DND-41 (cell line): ENCODE data around the gene BTBD7.
A peak's percentile ranks its signal among the peaks of the same experiment; 100 is the strongest.

ENCODE experiments used
- ATAC-seq: fragments of 200-7000 bp; cut with Tn5 transposase; 3 replicates; pipeline ENCODE4 v1.9.1; 2021; ENCODE audit warnings: low read depth; ENCODE audit not compliant: insufficient read depth
- DNase-seq: peaks from one replicate; pipeline ENCODE4 v3.0.0-alpha.2; 2020
- H2AFZ ChIP-seq: 2 replicates; pipeline ENCODE4 v1.6.0; 2012; ENCODE audit warnings: low read depth, low read length
- H3K27ac ChIP-seq: 2 replicates; pipeline ENCODE4 v1.5.1; 2012; ENCODE audit warnings: low read length, inconsistent platforms
- H3K27me3 ChIP-seq: fragments of 200-600 bp; sonication (generic); 2 replicates; pipeline ENCODE4 v1.6.0; 2012; ENCODE audit warnings: low read length, mild to moderate bottlenecking, inconsistent platforms; ENCODE audit not compliant: insufficient read depth, poor library complexity
- H3K36me3 ChIP-seq: 2 replicates; pipeline ENCODE4 v1.5.1; 2012; ENCODE audit warnings: low read length, inconsistent platforms; ENCODE audit not compliant: insufficient read depth
- H3K4me1 ChIP-seq: 2 replicates; pipeline ENCODE4 v1.5.1; 2012; ENCODE audit warnings: mild to moderate bottlenecking, low read length; ENCODE audit not compliant: insufficient read depth
- H3K4me2 ChIP-seq: 2 replicates; pipeline ENCODE4 v1.6.0; 2012; ENCODE audit warnings: mild to moderate bottlenecking, moderate library complexity, low read length, inconsistent platforms; ENCODE audit not compliant: insufficient read depth
- H3K4me3 ChIP-seq, 2 experiments: fragments of 200-600 bp in 1 of 2; shearing (Covaris generic) in 1 of 2; 2 replicates each; pipeline ENCODE4 v1.5.1; 2012 to 2016; ENCODE audit warnings: inconsistent platforms in 2 of 2, low read length in 2 of 2, mild to moderate bottlenecking in 2 of 2, low read depth in 1 of 2, moderate library complexity in 1 of 2
- H3K79me2 ChIP-seq: 2 replicates; pipeline ENCODE4 v1.6.0; 2012; ENCODE audit warnings: low read length, inconsistent platforms; ENCODE audit not compliant: insufficient read depth
- H3K9ac ChIP-seq: 2 replicates; pipeline ENCODE4 v1.6.0; 2012; ENCODE audit warnings: low read depth, mild to moderate bottlenecking, inconsistent platforms, low read length, moderate library complexity
- H3K9me3 ChIP-seq: 2 replicates; pipeline ENCODE4 v1.5.1; 2012; ENCODE audit warnings: low read length, moderate library complexity, mild to moderate bottlenecking, inconsistent platforms; ENCODE audit not compliant: insufficient read depth, severe bottlenecking
- H4K20me1 ChIP-seq: 2 replicates; pipeline ENCODE4 v1.6.0; 2012; ENCODE audit warnings: low read length; ENCODE audit not compliant: insufficient read depth
- EZH2 ChIP-seq: IDR thresholded peaks from 3 replicates; pipeline ENCODE4 v1.6.1; 2012; ENCODE audit warnings: borderline replicate concordance, low read depth, mild to moderate bottlenecking, moderate library complexity, low read length, inconsistent platforms; ENCODE audit not compliant: severe bottlenecking
- TF ChIP-seq, protein P1 (sequence below): IDR thresholded peaks from 2 replicates; pipeline ENCODE4 v1.5.1; 2012; ENCODE audit warnings: borderline replicate concordance, low read length, moderate library complexity, mild to moderate bottlenecking; ENCODE audit not compliant: poor library complexity, severe bottlenecking; ENCODE audit errors: extremely low read depth

The BTBD7 gene

DNA sequence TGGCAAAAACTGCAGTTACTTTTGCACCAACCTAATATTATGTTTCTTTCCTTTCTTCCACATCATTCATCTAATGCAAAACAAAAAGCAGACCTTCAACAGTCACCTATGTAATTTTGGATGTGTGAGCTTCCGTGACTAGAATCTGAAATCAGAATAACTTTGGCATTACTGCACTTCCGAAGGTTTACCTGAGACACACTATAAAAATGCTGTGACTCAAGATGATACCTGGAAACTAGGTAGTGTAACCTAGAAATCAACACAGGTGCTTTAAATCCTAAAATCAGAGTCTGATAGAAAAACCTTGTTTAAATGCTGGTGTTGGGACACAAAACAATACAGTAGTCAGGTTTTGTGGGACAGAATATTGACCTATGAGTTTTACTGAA lies 2.2 kb downstream of the BTBD7 start:
- H2AFZ ChIP-seq = no peak overlapping the region
- peaks cover 72% of the 10 kb centered on the region for H3K79me2 ChIP-seq
- H3K4me1 ChIP-seq = peaks cover 40% of the 10 kb centered on the region
- no peak overlapping the region for H3K9ac ChIP-seq
- no peaks in the 10 kb centered on the region; the same call in 1 of the 2 replicates for H3K36me3 ChIP-seq
- no peaks in the 10 kb centered on the region for H3K9me3 ChIP-seq
- TF ChIP-seq EZH2 = no peak
- TF ChIP-seq, protein P1, sequence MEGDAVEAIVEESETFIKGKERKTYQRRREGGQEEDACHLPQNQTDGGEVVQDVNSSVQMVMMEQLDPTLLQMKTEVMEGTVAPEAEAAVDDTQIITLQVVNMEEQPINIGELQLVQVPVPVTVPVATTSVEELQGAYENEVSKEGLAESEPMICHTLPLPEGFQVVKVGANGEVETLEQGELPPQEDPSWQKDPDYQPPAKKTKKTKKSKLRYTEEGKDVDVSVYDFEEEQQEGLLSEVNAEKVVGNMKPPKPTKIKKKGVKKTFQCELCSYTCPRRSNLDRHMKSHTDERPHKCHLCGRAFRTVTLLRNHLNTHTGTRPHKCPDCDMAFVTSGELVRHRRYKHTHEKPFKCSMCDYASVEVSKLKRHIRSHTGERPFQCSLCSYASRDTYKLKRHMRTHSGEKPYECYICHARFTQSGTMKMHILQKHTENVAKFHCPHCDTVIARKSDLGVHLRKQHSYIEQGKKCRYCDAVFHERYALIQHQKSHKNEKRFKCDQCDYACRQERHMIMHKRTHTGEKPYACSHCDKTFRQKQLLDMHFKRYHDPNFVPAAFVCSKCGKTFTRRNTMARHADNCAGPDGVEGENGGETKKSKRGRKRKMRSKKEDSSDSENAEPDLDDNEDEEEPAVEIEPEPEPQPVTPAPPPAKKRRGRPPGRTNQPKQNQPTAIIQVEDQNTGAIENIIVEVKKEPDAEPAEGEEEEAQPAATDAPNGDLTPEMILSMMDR = no peak
- H3K4me3 ChIP-seq = no peak overlapping the region
- no peak for ATAC-seq
- DNase-seq = no peak
- no peak overlapping the region for H3K27ac ChIP-seq
- H4K20me1 ChIP-seq = peaks cover 15% of the 10 kb centered on the region
- no peaks in the 10 kb centered on the region for H3K27me3 ChIP-seq
- peak overlapping the region; percentile 87; the same call in 1 of the 2 replicates for H3K4me2 ChIP-seq

DNA sequence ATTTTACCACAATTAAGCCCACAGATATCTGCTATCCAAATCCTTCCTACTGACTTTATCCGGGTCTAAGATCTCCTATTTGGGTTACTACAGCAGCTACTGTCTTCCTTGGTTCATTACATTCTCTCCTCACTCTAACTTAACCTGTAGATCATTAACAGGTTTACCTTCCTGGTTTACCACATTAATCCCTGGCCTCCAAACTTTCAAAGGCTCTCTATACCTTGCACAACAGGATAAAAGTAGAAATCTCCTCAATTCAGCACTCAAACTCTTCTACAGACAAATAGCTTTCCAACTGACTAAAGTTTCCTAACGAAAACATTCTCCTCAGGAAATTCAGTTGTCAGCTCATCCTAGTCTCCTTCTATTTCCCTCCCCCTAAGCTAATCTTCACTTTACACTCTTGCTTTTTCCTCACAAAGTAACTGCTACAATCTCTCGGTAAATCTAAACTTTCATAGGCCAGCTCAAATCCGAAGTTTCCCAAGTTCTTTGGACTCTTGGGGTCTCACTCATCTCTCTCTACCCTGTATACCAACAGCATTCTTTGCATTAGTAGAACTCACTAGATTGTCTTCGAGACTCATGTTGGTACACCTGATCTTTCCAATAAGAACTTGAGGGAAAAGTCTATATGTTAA lies 2.7 kb downstream of the BTBD7 start:
- Histone ChIP-seq H3K27ac (no peak overlapping the region), H3K36me3 (no peaks in the 10 kb centered on the region; the same call in 1 of the 2 replicates), H3K4me3 (no peak overlapping the region), H3K9ac (no peak overlapping the region), H2AFZ (no peak overlapping the region), H4K20me1 (peaks cover 19% of the 10 kb centered on the region), H3K79me2 (peaks cover 77% of the 10 kb centered on the region), H3K4me2 (peak overlapping the region; percentile 87; the same call in 1 of the 2 replicates), H3K9me3 (no peaks in the 10 kb centered on the region), H3K27me3 (no peaks in the 10 kb centered on the region), H3K4me1 (peaks cover 40% of the 10 kb centered on the region)
- ATAC-seq (no peak), DNase-seq (no peak)
- TF ChIP-seq EZH2 = no peak
- TF ChIP-seq, protein P1 = no peak

DNA sequence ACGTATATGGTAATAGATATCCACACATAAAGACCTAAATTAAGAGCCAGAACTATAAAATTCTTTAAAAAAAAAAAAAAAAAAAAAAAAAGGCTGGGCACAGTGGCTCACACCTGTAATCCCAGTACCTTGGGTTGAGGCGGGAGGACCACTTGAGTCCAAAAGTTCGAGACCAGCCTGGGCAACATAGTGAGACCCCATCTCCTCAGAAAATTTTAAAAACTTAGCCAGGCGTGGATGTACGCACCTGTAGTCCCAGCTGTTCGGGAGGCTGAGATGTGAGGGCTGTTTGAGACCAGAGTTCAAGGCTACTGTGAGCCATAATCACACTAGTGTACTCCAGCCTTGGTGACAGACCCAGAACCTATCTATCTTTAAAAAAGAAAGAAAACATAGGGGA lies 4.3 kb downstream of the BTBD7 start:
- H3K79me2 ChIP-seq = peaks cover 92% of the 10 kb centered on the region
- H4K20me1 ChIP-seq = peaks cover 24% of the 10 kb centered on the region
- H3K4me3 ChIP-seq = no peak overlapping the region
- H3K9me3 ChIP-seq = no peaks in the 10 kb centered on the region
- no peak overlapping the region for H2AFZ ChIP-seq
- no peak for ATAC-seq
- peaks cover 28% of the 10 kb centered on the region for H3K4me1 ChIP-seq
- TF ChIP-seq EZH2 = no peak
- TF ChIP-seq, protein P1 = no peak
- H3K27me3 ChIP-seq = no peaks in the 10 kb centered on the region
- no peak overlapping the region for H3K9ac ChIP-seq
- DNase-seq = no peak
- H3K27ac ChIP-seq = no peak overlapping the region
- no peak overlapping the region for H3K4me2 ChIP-seq
- no peaks in the 10 kb centered on the region; the same call in 1 of the 2 replicates for H3K36me3 ChIP-seq
